Activated naive CD4-positive, alpha-beta T cell treated with anti-CD3 and anti-CD28 coated beads, Interleukin-2, amount 50 U/mL, for 16 hours (primary cell): ENCODE results near the gene ZNF654.
"Not testable (repeated sequence)": the region's sequence is repeated elsewhere in the genome, so short reads cannot be mapped to it uniquely, and the experiment has no call there.

ENCODE experiments used
- DNase-seq: peaks from one replicate; pipeline ENCODE4 v3.0.0-alpha.2; 2020

Gene ZNF654

GRCh38 chr3:88058581-88059379 is at the start of gene ZNF654, which contains the start of gene CGGBP1:
Gene ZNF654, plus strand, starts transcription at chr3:88059255. Its CDS starts 65 bp downstream, at chr3:88059320.
Gene CGGBP1, minus strand, starts transcription at chr3:88059005. Its CDS starts 3,029 bp downstream, at chr3:88055976.
- peak; percentile 98 for DNase-seq

DNA sequence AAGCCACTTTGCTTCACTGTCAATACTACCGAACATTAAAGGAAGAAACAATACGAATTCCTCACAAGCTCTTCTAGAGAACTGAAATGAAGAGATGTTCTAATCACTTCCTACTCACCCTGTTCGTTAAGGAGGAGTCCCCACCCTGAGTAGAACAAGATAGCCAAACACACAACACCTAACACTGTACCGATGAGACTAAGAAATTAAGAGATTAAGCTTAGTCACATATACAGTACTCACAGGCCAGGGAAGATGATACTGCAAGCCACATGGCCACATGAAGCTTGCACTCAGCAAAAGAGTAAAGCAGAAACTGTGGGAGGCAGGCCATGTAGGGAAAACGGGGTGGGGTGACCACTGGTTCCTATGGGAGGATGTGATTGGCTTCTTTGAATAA is 48.2 kb upstream of the ZNF654 start:
- DNase-seq: no peak

DNA sequence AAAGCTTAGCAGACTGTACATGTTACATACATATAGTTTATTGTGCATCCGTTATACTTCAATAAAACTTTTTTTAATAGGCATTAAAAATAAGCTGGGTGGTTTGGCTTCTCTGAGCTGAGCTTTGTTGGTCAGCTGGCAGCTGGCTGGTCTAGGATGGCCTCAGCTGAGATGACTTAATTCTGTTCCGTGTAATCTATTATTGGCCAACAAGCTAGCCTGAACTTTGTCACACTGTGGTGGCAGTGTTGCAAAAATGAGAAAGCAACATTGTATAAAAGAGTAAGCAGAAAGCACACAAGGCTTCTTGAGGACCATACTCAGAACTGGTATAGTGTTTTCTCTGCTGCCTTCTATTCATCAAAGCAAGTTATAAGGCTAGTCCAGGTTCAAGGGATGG is 45.5 kb upstream of the ZNF654 start:
- no peak for DNase-seq

GRCh38 chr3:88015656-88016055 is 43.4 kb upstream of the ZNF654 start:
- not testable (repeated sequence) for DNase-seq

DNA sequence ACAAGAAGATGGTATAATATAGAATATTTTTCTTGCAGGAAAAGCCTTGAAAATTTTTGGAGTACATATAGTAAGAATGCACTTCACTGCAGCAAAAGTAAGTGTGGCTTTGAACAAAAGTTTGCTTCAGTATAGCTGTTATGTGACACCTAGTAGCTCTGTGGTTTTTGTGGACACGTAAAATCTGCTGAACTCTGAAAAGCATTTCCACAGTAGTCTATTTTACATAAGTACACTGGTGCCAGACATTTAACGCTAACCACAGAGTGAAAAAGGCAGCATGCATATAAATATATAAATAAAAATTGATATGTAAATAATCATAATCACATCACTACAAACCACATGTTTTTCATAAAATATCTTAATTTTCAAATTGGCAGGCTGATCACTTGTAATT is 40.0 kb upstream of the ZNF654 start:
- DNase-seq: no peak

DNA sequence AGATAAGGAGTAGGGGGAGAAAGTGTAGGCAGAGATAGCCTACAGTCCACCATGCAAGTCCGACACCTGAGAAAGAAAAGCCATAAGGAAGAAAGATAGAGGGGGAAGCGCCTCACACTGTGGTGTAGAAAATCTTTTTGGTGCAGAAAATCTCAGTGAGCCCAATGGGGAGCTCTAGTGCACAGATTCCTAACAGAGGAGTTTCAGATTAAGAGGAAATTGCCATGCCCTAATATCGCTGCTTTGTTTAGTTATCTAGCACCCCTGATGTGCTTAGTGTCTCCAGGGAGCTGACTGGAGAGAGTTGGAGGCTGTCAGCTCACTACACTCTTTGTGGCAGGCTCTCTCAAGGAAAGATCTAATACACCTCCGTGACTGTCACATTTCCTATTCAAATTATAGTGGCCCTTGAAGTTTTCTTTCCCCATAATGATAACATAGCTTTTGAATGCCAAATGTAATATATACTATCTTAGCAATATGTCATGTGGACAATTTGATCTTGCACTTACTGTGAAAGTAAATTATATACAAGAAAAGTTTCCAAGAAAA is 34.0 kb upstream of the ZNF654 start:
- no peak for DNase-seq

DNA sequence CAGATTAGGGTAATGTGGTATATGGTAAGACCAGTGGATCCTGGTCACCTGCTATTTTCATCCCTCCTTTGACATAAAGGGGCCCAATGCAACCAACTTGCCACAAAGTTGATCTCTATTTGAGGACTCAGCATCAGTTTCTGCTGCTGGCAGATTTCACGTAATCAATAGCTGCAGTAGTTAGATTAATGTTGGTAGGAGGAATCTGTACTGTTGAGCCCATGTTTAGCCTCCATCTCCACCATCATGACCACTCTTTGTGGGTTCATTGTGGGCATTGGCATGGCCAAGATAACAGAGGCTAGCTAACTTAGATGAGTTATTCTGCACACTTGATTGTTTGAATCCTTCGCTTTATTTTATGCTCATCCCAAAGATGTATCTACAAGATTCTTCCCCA is 30.2 kb upstream of the ZNF654 start:
- no peak for DNase-seq

- no peak for DNase-seq
Measured at GRCh38 chr3:88030210-88030609, 28.8 kb upstream of the ZNF654 start.

GRCh38 chr3:88031642-88032077 is 27.4 kb upstream of the ZNF654 start:
- DNase-seq: no peak

DNA sequence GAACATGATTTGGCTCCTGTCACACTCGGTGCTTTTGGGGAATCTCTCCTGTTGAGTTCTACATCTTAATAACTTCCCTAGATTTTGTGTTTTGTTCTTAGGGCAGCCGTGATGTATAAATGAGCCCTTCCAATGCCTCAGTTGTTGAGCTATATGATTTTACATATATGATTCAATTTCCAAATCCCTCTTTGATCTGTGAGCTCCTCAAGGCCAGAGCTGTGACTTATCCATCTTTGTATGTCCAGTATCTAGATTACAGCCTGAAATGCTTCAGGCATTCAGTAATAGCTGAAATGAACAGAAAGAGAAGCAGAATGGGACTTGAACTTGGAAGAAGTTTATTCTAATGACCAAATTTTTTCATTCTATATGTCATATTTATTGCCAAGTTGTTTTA is 26.8 kb upstream of the ZNF654 start:
- no peak for DNase-seq

GRCh38 chr3:88033079-88033478 is 26.0 kb upstream of the ZNF654 start:
- DNase-seq: no peak

GRCh38 chr3:88033808-88034207 is 25.2 kb upstream of the ZNF654 start:
- no peak for DNase-seq

DNA sequence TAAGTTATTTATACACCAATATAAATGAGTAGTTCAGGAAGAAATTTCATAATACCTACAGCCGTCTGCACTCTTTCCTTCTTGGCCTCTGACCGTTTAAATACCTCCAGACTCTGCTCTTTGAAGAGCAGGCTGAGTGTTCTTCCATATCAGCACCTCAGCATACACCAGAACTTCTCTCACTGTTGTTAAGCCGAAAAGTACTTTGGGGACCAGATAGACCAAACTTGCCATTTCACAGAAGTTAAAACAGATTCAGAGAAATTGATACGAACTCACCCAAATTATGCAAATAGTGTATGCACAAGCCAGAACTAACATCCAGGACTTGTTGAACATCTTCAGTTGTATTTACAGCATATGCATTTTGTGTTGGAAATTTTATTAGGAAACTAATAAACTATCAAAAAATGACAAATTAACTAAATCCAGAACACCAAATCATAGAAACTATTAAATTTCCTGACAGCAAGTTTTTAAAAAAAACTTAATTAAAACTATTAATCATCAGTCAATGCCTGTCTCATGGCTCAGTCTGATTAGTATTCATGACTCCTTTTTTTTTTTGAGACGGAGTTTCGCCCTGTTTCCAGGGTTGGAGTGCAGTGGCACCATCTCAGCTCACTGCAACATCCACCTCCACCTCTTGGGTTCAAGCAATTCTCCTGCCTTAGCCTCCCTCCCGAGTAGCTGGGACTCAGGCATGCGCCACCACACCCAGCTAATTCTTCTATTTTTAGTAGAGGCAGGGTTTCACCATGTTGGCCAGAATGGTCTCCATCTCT is 24.4 kb upstream of the ZNF654 start:
- DNase-seq: no peak

- no peak for DNase-seq
Measured at GRCh38 chr3:88036221-88036620, 22.8 kb upstream of the ZNF654 start.

DNA sequence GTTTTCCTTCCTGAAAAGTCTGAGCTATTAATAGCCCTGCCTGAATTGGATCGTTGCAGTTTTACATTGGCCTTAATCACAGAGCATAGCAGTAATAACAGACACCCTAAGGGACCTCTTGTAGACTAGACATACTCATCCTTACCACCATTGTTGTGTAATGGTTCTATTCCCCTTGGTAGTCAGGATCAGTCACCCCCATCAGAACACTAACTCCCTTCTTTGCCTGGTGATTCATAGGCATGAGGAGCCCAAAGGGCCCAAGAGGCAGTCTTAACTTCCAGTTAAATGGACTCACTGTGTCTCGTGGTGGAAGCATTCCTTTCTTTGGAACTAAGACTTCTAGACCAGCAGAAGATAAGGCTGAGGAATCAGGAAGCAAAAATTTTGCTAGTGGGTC is 20.5 kb upstream of the ZNF654 start:
- DNase-seq: no peak

DNA sequence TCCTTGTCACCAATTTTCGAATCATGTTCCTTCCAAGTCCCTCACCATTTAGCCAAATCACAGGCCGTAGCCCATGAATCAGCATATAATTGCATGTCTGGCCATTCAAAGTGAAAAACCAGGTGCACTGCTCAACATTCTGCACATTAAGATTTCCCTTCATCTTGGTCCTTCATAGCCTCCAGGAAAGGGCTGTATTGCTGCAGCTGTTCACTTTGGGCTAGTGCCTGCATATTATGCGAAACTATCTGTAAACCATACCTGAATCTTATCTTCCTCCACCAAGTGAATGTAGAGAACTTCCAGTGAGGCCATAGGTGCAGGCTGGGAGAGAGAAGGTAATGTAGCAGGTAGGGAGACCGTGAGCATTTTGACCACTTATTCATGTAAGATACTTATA is 18.5 kb upstream of the ZNF654 start:
- DNase-seq: no peak

GRCh38 chr3:88041005-88041404 is 18.1 kb upstream of the ZNF654 start:
- no peak for DNase-seq

DNA sequence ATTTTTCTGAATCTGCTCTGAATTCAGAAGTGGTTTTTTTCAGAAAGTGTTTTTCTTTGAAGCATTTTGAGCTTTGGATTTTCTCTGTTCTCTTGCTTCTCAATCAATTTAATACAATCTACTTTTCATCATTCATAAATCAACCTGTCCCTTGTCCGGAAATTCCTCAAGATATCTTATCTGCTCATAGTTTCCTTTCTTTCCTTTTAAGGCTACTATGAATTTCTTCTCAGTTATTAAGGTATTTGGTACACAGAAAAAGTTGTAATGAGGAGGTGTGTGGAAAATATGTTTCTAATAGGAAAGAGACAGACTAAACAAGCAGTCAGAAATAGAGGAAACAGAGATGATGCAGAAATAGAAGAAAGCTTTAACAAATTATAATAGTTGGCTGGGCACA is 14.6 kb upstream of the ZNF654 start:
- DNase-seq: no peak

GRCh38 chr3:88046766-88047165 is 12.3 kb upstream of the ZNF654 start:
- no peak for DNase-seq

GRCh38 chr3:88057630-88058305 is 1.3 kb upstream of the ZNF654 start:
- no peak for DNase-seq

DNA sequence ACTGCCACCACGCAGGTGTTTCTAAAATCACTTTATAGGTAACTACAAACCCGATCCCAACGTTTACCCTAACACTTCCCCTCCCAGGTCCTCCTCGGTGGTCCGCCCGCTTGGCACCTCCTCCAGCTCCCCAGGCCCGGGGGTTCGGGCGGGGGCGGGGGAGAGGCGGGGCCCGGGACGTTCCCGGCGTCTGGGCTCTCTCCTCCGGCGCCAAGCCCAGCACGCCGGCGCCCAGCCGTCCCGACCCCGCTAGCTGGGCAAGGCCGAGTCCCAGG is 812 bp upstream of the ZNF654 start:
- no peak for DNase-seq

DNA sequence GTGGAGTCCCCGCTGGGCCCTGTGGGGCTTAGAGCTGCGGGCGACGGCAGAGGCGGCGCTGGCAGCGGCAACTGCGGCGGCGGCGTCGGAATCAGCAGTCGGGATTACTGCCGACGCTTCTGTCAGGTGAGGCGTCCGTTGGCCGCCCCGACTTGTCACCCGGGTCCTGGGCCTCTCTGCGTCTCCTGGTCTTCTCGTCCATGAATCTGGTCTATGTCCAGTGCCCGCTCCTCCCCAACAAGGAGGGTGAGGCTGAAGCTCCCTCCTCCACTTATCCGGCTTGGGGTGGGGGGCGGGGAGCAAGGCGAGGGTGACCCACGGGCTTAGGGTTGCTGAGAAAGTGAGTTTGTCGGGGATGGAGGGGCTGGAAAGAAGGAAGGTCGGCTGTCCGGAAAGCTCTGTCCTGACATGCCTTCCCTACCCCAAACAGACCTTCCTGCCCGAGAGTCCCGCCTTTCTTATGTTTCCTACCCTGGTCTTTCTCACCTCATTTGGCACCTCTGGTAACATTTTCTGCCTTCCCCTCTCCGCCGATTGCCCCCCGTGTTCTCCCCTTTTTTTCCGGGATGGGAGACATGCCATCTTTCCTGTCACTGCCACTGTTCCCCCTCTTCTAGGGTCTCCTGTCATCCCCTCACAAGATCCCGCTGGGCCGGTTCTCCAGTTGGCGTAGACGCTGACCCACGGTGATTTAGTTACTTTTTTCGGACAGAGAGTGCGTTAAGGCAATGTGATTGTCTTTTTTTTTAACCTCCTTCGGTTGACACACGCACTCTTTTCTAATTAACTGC is 520 bp downstream of the ZNF654 start:
- no peak for DNase-seq

DNA sequence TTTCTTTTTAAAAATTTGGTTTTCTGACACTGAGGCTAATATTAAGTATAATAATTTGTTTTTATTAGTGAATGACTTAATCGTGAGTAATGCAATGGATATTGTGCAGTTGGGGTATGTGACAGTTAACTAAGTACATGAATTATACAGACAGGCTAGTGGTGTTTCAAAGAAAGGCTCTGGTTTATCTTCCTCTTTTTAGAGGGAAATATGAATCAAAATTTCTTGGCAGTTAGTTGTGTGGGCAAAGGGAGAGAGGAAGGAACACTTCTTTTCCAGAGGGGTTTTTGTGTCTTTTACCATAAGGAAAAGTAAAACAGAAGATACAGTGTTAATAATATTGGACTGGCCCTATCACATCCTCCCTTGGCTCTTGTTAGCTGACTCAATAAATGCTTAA is 2.7 kb downstream of the ZNF654 start:
- no peak for DNase-seq
